Activated naive CD4-positive, alpha-beta T cell treated with Interleukin-2 at 50 U/mL for 16 hours (primary cell): ENCODE measurements around the gene NECTIN2.

ENCODE experiments used
- DNase-seq: peaks from one replicate; pipeline ENCODE4 v3.0.0-alpha.2; 2020

The NECTIN2 gene

DNA sequence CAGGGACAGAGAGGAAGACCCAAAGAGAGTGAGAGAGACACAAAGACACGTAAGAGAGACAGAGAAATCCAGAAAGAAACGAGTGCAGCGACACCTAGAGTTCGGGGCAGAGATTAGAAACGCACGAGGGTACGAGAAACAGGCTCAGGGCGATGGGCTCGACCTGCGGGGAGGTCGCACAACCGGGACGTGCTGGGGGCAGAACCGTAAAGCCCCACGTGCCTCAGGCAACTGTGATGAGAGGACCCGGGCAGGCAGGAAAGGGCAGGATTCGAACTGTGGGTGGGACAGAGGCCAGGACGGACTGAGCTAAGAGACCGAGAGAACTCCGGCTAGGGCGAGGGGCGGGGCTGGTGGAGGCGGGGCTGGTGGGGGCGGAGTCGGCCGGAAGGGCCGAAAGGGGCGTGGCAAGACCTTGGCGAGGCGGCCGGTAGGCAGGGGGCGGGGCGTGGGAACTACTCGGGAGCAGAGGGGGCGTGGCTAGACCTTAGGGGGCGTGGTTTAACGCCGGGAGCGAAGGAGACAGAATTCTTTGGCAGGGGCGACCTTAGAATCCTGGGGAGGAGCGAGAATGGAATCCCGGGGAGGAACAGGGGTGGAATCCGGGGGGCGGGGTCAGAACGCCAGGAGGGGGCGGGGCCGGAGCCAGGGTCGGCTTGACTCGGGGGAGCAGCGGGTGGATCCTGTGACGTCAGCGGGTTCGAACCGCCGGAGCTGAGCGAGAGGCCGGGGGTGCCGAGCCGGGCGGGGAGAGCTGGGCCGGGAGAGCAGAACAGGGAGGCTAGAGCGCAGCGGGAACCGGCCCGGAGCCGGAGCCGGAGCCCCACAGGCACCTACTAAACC lies at the start of gene NECTIN2:
Gene NECTIN2, plus strand, starts transcription at position 686 of the 843 bp plus-strand sequence. CDS start 229 bp downstream, outside the sequence.
- peak; percentile 86 for DNase-seq

DNA sequence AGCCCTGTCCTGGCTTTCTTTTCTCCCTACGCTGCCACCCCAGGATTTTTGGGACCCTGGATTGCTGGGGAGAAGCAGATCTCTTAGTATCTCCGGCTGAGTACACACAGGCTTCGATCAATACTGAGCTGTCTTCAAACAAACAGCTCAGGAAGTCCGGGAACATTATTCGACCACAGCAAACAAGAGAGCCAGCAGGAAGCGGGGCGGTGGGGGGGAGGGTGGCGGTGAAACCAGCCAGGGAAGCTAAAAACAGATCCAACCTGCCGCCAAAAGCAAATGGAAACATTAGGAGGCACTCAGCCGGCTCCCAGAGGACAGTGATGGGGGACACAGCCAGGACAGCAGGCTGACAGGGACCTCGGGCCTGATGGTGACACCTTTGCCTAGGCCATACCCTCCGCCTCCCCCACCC lies 49.4 kb upstream of the NECTIN2 start:
- no peak for DNase-seq

DNA sequence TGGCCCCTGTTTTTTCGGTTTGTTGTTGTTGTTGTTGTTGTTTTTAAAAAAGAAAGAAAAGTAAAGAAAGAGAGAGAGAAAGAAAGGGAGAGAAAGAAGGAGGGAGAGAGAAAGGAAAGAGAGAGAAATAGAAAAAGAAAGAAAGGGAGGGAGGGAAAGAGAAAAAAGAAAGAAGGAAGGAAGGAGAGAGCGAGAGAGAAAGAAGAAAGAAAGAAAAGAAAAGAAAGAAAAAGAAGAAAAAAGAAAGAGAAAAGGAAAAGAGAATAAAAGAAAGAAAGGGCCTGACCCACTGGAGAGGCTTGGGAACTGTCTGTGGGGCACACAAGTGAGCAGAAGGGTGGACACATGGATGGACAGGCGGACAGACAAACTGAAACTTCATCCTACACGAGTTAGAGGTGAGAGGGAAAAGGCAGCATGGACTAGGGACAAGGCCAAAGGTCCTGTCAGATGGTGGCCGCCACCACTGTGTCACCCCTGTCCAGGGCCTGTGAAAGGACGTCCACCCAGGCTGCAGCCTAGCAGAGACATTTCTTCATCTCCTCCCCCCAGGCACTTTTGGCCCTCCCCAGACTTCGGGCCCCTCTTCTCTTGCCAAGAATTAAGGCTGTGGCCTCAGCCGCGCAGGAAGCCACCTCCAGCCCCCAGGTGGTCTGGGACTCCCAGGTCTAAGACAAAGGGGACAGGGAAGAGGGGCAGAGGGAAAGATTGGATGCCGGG lies 46.3 kb upstream of the NECTIN2 start:
- no peak for DNase-seq

DNA sequence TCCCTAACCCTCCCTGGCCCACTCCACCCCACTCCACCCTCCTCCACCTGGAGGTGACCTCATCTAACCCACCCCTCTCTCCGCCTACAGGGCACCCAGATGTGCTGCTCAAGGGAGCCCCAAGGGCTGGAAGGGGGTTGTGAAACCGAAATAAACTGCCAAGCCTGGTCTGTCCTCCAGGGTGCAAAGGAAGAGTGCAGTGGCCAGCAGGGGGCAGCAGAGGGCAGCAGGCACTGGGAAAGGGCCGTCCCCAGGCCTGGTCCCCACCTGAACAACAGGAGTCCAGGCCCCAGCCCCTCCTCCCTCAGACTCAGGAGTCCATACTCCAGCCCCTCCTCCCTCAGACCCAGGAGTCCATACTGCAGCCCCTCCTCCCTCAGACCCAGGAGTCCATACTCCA lies 45.6 kb upstream of the NECTIN2 start:
- peak; percentile 80 for DNase-seq

- no peak for DNase-seq
These were observed 42.4 kb upstream of the NECTIN2 start for GRCh38 chr19:44803442-44804428.

GRCh38 chr19:44806291-44806690 lies 39.8 kb upstream of the NECTIN2 start:
- no peak for DNase-seq

DNA sequence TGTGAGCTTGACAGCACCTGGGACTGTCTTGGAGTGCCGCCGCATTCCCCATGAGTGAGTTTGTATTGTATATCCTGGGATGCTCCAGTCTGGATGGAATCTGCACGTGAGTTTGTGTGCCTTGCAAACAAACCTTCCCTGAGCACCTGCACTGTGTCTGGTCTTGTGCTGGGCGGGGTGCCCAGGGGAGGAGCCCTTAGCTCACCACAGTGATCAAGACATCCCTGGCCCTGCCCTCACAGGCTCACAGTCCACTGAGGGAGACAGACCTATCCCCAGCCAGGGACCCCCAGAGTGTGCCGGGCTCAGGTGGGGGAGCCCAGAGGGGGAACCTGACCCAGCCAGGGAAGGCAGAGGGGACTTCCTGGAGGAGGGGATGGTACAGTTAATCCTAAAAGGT lies 38.9 kb upstream of the NECTIN2 start:
- DNase-seq: no peak

DNA sequence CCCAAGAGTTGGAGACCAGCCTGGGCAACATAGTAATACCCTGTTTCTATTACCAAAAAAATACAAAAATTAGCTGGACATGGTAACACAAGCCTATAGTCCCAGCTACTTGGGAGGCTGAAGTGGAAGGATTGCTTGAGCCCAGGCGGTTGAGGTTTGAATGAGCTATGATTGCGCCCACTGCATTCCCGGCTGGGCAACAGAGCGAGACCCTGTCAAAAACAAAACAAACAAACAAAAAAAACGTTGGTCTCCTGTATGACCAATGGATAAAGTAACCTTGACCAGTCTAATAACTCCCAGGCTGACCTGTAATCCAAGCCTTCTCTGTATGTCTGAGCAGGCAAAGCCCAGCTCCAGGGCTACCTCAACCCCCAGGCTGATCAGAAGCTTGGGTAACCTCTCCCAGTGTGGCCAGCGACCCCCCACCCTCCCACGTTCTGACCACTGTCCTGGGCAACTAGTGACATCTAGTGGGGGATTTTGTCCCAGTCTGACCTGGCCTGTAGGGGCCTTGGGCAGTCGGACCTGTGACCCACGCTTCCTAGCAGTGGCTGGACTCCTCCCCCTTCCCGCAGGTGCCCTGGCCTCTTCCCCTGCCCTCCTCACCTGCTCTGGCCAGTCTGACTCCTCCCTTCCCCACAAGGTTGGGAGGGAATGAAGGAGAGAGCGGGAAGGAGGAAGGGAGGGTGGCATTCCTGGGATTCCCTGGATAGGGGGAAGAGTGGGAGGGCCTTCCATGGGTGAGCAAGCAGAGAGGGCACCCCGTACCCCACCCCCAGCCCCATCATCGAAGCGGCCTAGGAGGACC lies 38.2 kb upstream of the NECTIN2 start:
- no peak for DNase-seq

DNA sequence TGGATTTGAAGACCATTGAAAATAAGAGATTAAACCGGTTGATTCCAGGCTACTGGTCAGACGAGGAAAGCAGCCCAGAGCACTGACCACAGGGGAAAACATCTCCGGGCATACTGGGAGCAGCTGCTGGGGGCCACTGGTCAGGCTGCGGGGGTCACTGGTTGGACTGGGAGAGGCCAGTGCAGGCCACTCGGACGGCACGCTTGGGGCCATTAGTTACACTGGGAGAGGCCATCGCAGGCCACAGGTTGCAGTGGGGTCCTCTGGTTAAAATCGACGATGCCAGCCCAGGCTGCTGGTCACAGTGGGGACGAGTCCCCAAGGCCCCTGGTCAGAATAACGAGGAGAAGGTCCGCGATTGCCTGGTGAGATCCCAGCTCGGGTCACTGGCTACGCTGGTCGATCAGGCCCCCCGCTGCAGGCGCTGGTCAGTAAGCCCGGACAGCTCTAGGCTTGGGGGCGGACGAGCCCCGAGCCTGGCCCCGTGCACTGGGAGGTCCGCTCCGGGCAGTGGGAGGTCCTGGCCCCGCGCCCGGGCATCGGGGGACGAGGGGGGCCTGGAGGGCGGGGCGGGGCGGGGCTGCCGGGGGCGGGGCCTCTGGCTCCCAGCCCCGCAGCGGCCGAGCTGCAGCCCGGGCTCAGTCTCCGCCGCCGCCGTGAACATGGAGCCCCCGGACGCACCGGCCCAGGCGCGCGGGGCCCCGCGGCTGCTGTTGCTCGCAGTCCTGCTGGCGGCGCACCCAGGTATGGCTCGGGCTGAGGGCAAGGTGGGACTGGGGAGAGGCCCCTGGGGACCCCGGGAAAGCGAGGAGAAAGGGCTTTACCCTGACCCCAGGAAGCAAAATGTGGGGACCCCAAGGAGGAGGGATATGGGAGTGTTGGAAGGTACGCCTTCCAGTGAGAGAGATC lies 37.4 kb upstream of the NECTIN2 start, which contains the start of gene BCAM:
Gene BCAM, plus strand, starts transcription at position 641 of the 909 bp plus-strand sequence. Its CDS starts 22 bp downstream, at position 663.
- DNase-seq: no peak

- no peak for DNase-seq
These were observed 36.4 kb upstream of the NECTIN2 start for GRCh38 chr19:44809577-44810233.

- DNase-seq: no peak
These were observed 35.6 kb upstream of the NECTIN2 start for GRCh38 chr19:44810234-44811121.

DNA sequence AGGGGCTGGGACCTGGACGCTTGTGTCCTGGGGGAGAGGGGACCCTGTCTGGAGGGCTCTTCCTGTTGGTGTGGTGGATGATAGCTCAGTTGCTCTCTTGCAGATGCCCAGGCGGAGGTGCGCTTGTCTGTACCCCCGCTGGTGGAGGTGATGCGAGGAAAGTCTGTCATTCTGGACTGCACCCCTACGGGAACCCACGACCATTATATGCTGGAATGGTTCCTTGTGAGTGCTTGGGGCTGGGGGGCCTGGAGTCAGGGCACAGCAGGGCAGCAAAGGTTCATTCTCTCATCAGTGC lies 35.0 kb upstream of the NECTIN2 start:
- DNase-seq: no peak

DNA sequence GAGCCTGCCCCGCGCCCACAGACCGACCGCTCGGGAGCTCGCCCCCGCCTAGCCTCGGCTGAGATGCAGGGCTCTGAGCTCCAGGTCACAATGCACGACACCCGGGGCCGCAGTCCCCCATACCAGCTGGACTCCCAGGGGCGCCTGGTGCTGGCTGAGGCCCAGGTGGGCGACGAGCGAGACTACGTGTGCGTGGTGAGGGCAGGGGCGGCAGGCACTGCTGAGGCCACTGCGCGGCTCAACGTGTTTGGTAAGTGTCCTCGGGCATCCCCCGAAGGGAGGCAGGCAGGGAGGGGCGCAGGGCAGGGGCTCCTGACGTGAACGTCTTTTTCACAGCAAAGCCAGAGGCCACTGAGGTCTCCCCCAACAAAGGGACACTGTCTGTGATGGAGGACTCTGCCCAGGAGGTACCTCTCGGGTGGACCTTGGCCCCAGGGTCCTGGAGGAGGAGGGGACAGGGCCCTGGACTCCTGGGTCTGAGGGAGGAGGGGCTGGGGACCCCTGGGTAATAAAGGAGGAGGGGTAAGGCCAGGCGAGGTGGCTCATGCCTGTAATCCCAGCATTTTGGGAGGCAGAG lies 33.9 kb upstream of the NECTIN2 start:
- no peak for DNase-seq

DNA sequence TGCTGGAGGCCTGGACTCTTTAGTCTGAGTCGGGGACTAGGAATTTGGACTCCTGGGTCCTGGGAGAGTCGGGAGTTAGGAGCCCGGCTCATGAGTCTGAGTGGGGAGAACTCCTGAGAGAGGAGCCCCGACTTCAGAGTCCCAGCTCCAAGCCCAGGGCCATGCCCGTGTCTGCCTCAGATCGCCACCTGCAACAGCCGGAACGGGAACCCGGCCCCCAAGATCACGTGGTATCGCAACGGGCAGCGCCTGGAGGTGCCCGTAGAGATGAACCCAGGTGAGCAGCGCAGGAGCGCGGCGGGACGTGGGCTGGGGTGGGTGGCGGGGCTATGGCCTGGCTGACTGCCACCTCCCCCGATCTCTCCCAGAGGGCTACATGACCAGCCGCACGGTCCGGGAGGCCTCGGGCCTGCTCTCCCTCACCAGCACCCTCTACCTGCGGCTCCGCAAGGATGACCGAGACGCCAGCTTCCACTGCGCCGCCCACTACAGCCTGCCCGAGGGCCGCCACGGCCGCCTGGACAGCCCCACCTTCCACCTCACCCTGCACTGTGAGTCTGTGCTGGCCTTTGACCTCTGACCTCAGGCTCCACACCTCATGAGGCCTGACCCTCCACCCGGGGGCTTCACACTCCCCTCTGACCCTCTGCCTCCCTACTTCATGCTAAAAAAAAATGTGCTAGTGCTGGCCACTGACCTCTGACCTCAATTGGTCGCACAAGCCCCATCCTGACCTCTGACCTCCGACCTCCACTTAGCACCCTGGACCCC lies 32.8 kb upstream of the NECTIN2 start:
- DNase-seq: no peak

DNA sequence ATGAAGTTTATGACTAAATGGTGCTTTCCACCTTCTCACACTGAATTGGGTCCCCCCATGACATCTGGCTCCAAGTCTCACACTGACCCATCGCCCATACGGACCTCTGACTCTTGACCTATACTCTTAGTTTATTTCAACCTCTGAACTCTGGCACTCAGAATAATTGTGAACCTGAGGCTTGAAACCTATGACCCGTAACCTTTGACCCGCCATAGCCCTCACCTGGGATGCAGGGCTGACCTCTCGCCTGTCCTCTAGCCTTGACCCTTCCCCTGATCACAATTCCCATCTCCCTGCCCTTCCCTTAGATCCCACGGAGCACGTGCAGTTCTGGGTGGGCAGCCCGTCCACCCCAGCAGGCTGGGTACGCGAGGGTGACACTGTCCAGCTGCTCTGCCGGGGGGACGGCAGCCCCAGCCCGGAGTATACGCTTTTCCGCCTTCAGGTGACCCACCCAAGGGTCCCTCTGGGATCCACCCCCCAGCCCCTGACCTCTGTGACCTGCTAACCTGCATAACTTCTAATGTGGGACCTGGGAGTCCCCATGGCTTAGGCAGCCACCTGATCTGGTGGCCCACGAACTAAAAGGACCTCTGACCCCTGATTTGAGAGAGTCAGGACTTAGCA lies 32.1 kb upstream of the NECTIN2 start:
- no peak for DNase-seq

- no peak for DNase-seq
These were observed 31.6 kb upstream of the NECTIN2 start for GRCh38 chr19:44814517-44814916.

- DNase-seq: no peak
These were observed 29.8 kb upstream of the NECTIN2 start for GRCh38 chr19:44816301-44816700.
